ENCODE results near the gene IGF2R. TPM values are rescaled to one million over a fixed set of nuclear protein-coding genes. Genes with fewer than 3 reads are reported as not detected.

The IGF2R gene
- total and polyA plus RNA-seq, 2 donors from 2014 or later, result 23.7 to 88.6 TPM

- Histone ChIP-seq H3K27ac (ENCODE audit: low read depth in 2 of 2, low read length in 2 of 2) (no peak overlapping the region), H3K4me1 (ENCODE audit: control insufficient read depth in 2 of 3, insufficient read depth in 2 of 3, low read depth in 1 of 3, low read length in 3 of 3) (no peaks in the 10 kb centered on the region), H3K27me3 (ENCODE audit: control insufficient read depth, insufficient read depth, low read length) (no peaks in the 10 kb centered on the region), H3K9ac (ENCODE audit: low read length in 3 of 3) (no peak overlapping the region), H3K4me3 (ENCODE audit: low read length in 3 of 3) (no peak overlapping the region), H3K36me3 (ENCODE audit: control insufficient read depth in 2 of 3, insufficient read depth in 3 of 3, low read length in 3 of 3) (no peaks in the 10 kb centered on the region), H3K9me3 (ENCODE audit: control insufficient read depth in 2 of 3, insufficient read depth in 1 of 3, low read length in 3 of 3) (no peaks in the 10 kb centered on the region)
- FAIRE-seq, result no peak
- TF ChIP-seq CTCF (IDR thresholded peaks at IDR 0.05; ENCODE audit: borderline replicate concordance, extremely low read depth, insufficient read depth), result no peak
- intact Hi-C loops (cut with DNase I), result no loop called here
- DNase-seq, result no peak
Observed at GRCh38 chr6:159935633-159936032, 33.2 kb upstream of the IGF2R start.

- Histone ChIP-seq H3K36me3 (ENCODE audit: control insufficient read depth in 2 of 3, insufficient read depth in 3 of 3, low read length in 3 of 3) (no peaks in the 10 kb centered on the region), H3K9me3 (ENCODE audit: control insufficient read depth in 2 of 3, insufficient read depth in 1 of 3, low read length in 3 of 3) (peaks cover 0 to 7% (median 4%) of the 10 kb centered on the region in 3 donors), H3K4me1 (ENCODE audit: control insufficient read depth in 2 of 3, insufficient read depth in 2 of 3, low read depth in 1 of 3, low read length in 3 of 3) (peaks cover 0 to 2% (median 0%) of the 10 kb centered on the region in 3 donors), H3K27ac (ENCODE audit: low read depth in 2 of 2, low read length in 2 of 2) (peak overlapping the region in 1 of 2 donors; percentile 34), H3K9ac (ENCODE audit: low read length in 3 of 3) (no peak overlapping the region), H3K27me3 (ENCODE audit: control insufficient read depth, insufficient read depth, low read length) (no peaks in the 10 kb centered on the region), H3K4me3 (ENCODE audit: low read length in 3 of 3) (no peak overlapping the region)
- DNase-seq, result peak in 2 of 5 donors; percentile 54 to 71
- intact Hi-C loops (cut with DNase I), result no loop called here
- TF ChIP-seq CTCF (IDR thresholded peaks at IDR 0.05; ENCODE audit: borderline replicate concordance, extremely low read depth, insufficient read depth), result no peak
- no peak for FAIRE-seq
Observed at GRCh38 chr6:159939591-159940016, 29.3 kb upstream of the IGF2R start.

GRCh38 chr6:159941286-159942113 is 27.4 kb upstream of the IGF2R start:
- Histone ChIP-seq H3K4me3 (ENCODE audit: low read length in 3 of 3) (no peak overlapping the region), H3K27ac (ENCODE audit: low read depth in 2 of 2, low read length in 2 of 2) (no peak overlapping the region), H3K9ac (ENCODE audit: low read length in 3 of 3) (no peak overlapping the region), H3K36me3 (ENCODE audit: control insufficient read depth in 2 of 3, insufficient read depth in 3 of 3, low read length in 3 of 3) (no peaks in the 10 kb centered on the region), H3K4me1 (ENCODE audit: control insufficient read depth in 2 of 3, insufficient read depth in 2 of 3, low read depth in 1 of 3, low read length in 3 of 3) (peaks cover 0 to 2% (median 0%) of the 10 kb centered on the region in 3 donors), H3K9me3 (ENCODE audit: control insufficient read depth in 2 of 3, insufficient read depth in 1 of 3, low read length in 3 of 3) (peaks cover 0 to 8% (median 4%) of the 10 kb centered on the region in 3 donors), H3K27me3 (ENCODE audit: control insufficient read depth, insufficient read depth, low read length) (no peaks in the 10 kb centered on the region)
- TF ChIP-seq CTCF (IDR thresholded peaks at IDR 0.05; ENCODE audit: borderline replicate concordance, extremely low read depth, insufficient read depth), result peak; percentile 40
- intact Hi-C loops (cut with DNase I), result no loop called here
- no peak for FAIRE-seq
- DNase-seq, result peak in 1 of 5 donors; percentile 37

Measured in kidney (tissue), 14 donors.